Tibial nerve (tissue), 4 donors: ENCODE measurements around the gene UBA7. TPM values are rescaled to one million over a fixed set of nuclear protein-coding genes. Genes with fewer than 3 reads are reported as not detected.

Source experiments
- DNase-seq, 2 donors: peaks; one replicate each; pipeline ENCODE4 v3.0.0-alpha.2; 2019; ENCODE audit warnings: low spot score in 2 of 2
- H3K27ac ChIP-seq, 4 donors: fragments of 200-600 bp; sonication (generic) in 3 of 4; one replicate each; pipeline ENCODE4 v1.5.1; 2017 to 2019; ENCODE audit warnings: mild to moderate bottlenecking in 1 of 4
- H3K27me3 ChIP-seq, 2 donors: fragments of 200-600 bp; sonication (generic) in 1 of 2; one replicate each; pipeline versions ENCODE4 v1.5.1 to v1.6.0; 2017 to 2019
- H3K36me3 ChIP-seq, 3 donors: fragments of 200-600 bp; sonication (generic); one replicate each; pipeline ENCODE4 v1.5.1; 2018 to 2019
- H3K4me1 ChIP-seq, 4 donors: fragments of 200-600 bp; sonication (generic) in 3 of 4; one replicate each; pipeline ENCODE4 v1.5.1; 2017 to 2019
- H3K4me3 ChIP-seq, 4 donors: fragments of 200-600 bp; sonication (generic) in 3 of 4; one replicate each; pipeline ENCODE4 v1.5.1; 2017 to 2019; ENCODE audit warnings: mild to moderate bottlenecking in 1 of 4, moderate library complexity in 1 of 4
- H3K9me3 ChIP-seq, 4 donors: fragments of 200-600 bp; sonication (generic) in 3 of 4; one replicate each; pipeline ENCODE4 v1.5.1; 2017 to 2019
- EP300 ChIP-seq, 2 donors: sonication (generic); formaldehyde crosslinking; IDR thresholded peaks; one replicate each; pipeline ENCODE4 v1.6.1; 2017; ENCODE audit warnings: antibody characterized with exemption in 2 of 2, mild to moderate bottlenecking in 1 of 2
- POLR2A ChIP-seq, 2 donors: fragments of 450-650 bp; IDR thresholded peaks; one replicate each; pipeline ENCODE4 v1.6.1; 2017; ENCODE audit warnings: antibody characterized with exemption in 2 of 2, mild to moderate bottlenecking in 2 of 2, moderate library complexity in 2 of 2
- WGBS, 2 donors: methylation state at CpG; one replicate each; pipeline ENCODE4 v1.1.5; 2018; 5-methylcytosine and 5-hydroxymethylcytosine counted together
- total RNA-seq, 4 donors: library from RNA; depleted of rRNA; stranded (reverse); fragments of >200 nt; gene quantifications; one replicate each; pipeline ENCODE4 v1.1.0, GENCODE V29; 2016
- TF ChIP-seq, protein P1 (sequence below), 5 experiments: fragments of 200-600 bp in 3 of 5; fragments of 450-650 bp in 2 of 5; sonication (generic) in 3 of 5; IDR thresholded peaks; one replicate each; pipeline ENCODE4 v1.5.1; 2016 to 2019; ENCODE audit warnings: antibody characterized with exemption in 5 of 5, mild to moderate bottlenecking in 3 of 5, moderate library complexity in 2 of 5

Gene UBA7
- 10 to 100 TPM; 47.9 to 68.4 (median 66.9) TPM for total RNA-seq

- peak within 1 kb of the TSS; percentile 52 to 87 (median 83) for H3K27ac ChIP-seq
- peak in 1 of 2 donors; percentile 18 for DNase-seq
Measured at GRCh38 chr3:49813497-49814174, at the start of gene UBA7. Gene UBA7 (minus strand): TSS chr3:49813953. CDS start chr3:49813787, 166 bp downstream.

DNA sequence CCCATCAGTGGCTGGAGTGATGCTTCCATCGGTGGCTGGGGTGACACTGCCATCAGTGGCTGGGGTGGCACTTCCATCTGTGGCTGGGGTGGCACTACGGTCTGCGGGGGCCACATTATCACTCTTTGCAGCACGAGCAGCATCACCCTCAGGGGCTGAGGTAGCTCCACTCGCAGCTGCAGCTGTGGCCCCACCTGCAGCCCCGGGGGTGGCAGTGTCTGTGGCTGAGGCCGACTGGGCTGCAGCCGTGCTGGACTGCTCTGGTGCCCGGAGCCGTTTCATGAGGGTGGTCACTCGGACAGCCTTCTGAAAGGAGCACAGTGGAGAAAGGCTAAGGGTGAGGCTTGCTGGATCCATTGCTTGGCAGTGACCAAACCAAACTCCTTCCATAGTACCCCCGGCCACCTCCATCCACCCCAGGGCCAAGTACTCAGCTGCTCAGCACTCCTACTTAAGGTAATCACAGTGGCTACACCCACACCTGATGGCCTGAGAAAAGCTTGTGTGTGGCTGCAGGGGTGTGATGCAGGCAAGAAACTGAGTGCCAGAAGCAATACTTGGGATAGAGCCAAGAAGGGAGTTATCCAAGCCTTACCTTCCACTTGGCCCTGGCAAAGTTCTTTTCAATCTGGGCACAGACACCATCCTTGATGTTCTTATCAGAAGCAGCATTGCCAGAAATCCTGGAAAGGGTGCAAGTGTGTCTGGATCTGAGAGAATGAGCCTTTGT is 46.0 kb upstream of the UBA7 start:
- Histone ChIP-seq H3K27ac (no peak overlapping the region), H3K9me3 (no peaks in the 10 kb centered on the region), H3K36me3 (no peaks in the 10 kb centered on the region), H3K4me1 (peaks cover 0 to 15% (median 9%) of the 10 kb centered on the region in 4 donors), H3K27me3 (peaks cover 0 to 16% of the 10 kb centered on the region in 2 donors), H3K4me3 (no peak overlapping the region)
- no peak for DNase-seq
- TF ChIP-seq, protein P1, sequence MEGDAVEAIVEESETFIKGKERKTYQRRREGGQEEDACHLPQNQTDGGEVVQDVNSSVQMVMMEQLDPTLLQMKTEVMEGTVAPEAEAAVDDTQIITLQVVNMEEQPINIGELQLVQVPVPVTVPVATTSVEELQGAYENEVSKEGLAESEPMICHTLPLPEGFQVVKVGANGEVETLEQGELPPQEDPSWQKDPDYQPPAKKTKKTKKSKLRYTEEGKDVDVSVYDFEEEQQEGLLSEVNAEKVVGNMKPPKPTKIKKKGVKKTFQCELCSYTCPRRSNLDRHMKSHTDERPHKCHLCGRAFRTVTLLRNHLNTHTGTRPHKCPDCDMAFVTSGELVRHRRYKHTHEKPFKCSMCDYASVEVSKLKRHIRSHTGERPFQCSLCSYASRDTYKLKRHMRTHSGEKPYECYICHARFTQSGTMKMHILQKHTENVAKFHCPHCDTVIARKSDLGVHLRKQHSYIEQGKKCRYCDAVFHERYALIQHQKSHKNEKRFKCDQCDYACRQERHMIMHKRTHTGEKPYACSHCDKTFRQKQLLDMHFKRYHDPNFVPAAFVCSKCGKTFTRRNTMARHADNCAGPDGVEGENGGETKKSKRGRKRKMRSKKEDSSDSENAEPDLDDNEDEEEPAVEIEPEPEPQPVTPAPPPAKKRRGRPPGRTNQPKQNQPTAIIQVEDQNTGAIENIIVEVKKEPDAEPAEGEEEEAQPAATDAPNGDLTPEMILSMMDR (IDR thresholded peaks at IDR 0.05), result no peak
- TF ChIP-seq POLR2A (IDR thresholded peaks at IDR 0.05) (no peak), EP300 (IDR thresholded peaks at IDR 0.05) (no peak)
- 79 to 88% methylated on average over 12 of the region's 12 CpGs for WGBS, 2 donors

More at GRCh38 chr3:49813497-49814174, at the start of gene UBA7:
- TF ChIP-seq EP300 (IDR thresholded peaks at IDR 0.05) (peak in 1 of 2 donors; percentile 21), POLR2A (IDR thresholded peaks at IDR 0.05) (no peak)
- TF ChIP-seq, protein P1 (IDR thresholded peaks at IDR 0.05), result no peak
- Histone ChIP-seq H3K4me3 (peak within 1 kb of the TSS; percentile 33 to 57 (median 51)), H3K27me3 (no peaks in the 10 kb centered on the region), H3K4me1 (peaks cover 0 to 24% (median 17%) of the 10 kb centered on the region in 4 donors), H3K9me3 (no peaks in the 10 kb centered on the region), H3K36me3 (peaks cover 0 to 39% (median 0%) of the 10 kb centered on the region in 3 donors)
- WGBS, 2 donors, result 12 to 28% methylated on average over 3 to 9 of the region's 9 CpGs

GRCh38 chr3:49856181-49857005 is 42.6 kb upstream of the UBA7 start, which contains the start of gene TRAIP:
Gene TRAIP (minus strand): TSS chr3:49856564. CDS start chr3:49856453, 111 bp downstream.
- TF ChIP-seq POLR2A (IDR thresholded peaks at IDR 0.05), result peak; percentile 16 to 54
- peak; percentile 76 to 79 for TF ChIP-seq EP300 (IDR thresholded peaks at IDR 0.05)
- TF ChIP-seq, protein P1 (IDR thresholded peaks at IDR 0.05), result no peak
- peak within 1 kb of the TSS; percentile 69 to 90 (median 80) for H3K27ac ChIP-seq
- H3K9me3 ChIP-seq, result no peaks in the 10 kb centered on the region
- H3K4me1 ChIP-seq, result peaks cover 0 to 15% (median 9%) of the 10 kb centered on the region in 4 donors
- no peaks in the 10 kb centered on the region for H3K36me3 ChIP-seq
- H3K27me3 ChIP-seq, result no peaks in the 10 kb centered on the region
- WGBS, 2 donors, result 2 to 3% methylated on average over 46 to 49 of the region's 52 CpGs
- H3K4me3 ChIP-seq, result peak within 1 kb of the TSS; percentile 38 to 73 (median 65)
- peak; percentile 87 to 91 for DNase-seq

GRCh38 chr3:49855662-49856061 is 41.9 kb upstream of the UBA7 start:
- Histone ChIP-seq H3K4me1 (peaks cover 0 to 15% (median 9%) of the 10 kb centered on the region in 4 donors), H3K9me3 (no peaks in the 10 kb centered on the region), H3K27ac (no peak overlapping the region), H3K27me3 (no peaks in the 10 kb centered on the region), H3K4me3 (peak overlapping the region in 3 of 4 donors; percentile 60 to 73 (median 70)), H3K36me3 (no peaks in the 10 kb centered on the region)
- 45 to 65% methylated on average over 5 of the region's 5 CpGs for WGBS, 2 donors
- TF ChIP-seq POLR2A (IDR thresholded peaks at IDR 0.05) (no peak), EP300 (IDR thresholded peaks at IDR 0.05) (no peak)
- TF ChIP-seq, protein P1 (IDR thresholded peaks at IDR 0.05), result no peak
- no peak for DNase-seq
